Activated CD4-positive, alpha-beta T cell treated with anti-CD3 and anti-CD28 coated beads, Interleukin-2, Interleukin-4, amounts not matched to agents 100 ng/mL and 50 ng/mL, durations not matched to agents 16 hours and 8 hours (primary cell): ENCODE measurements around the gene PNPLA8.

Experiments used
- DNase-seq: peaks from one replicate; pipeline ENCODE4 v3.0.0-alpha.2; 2020; ENCODE audit warnings: low spot score

PNPLA8 gene

GRCh38 chr7:108441392-108441955 lies 84.5 kb downstream of the PNPLA8 start:
- DNase-seq = no peak

- DNase-seq = no peak
Measured at GRCh38 chr7:108440613-108441012, 85.3 kb downstream of the PNPLA8 start.

GRCh38 chr7:108436906-108437305 lies 89.0 kb downstream of the PNPLA8 start:
- DNase-seq = no peak

GRCh38 chr7:108434010-108434409 lies 91.9 kb downstream of the PNPLA8 start:
- no peak for DNase-seq

- no peak for DNase-seq
Measured at GRCh38 chr7:108431099-108431498, 94.8 kb downstream of the PNPLA8 start.

GRCh38 chr7:108430664-108431063 lies 95.3 kb downstream of the PNPLA8 start:
- no peak for DNase-seq

- DNase-seq = no peak
Measured at GRCh38 chr7:108427766-108428165, 98.2 kb downstream of the PNPLA8 start.

GRCh38 chr7:108425714-108426275 lies 100.1 kb downstream of the PNPLA8 start:
- DNase-seq = no peak

GRCh38 chr7:108424013-108424412 lies 101.9 kb downstream of the PNPLA8 start:
- no peak for DNase-seq

GRCh38 chr7:108423089-108423989 lies 102.6 kb downstream of the PNPLA8 start:
- no peak for DNase-seq

GRCh38 chr7:108421720-108422331 lies 104.1 kb downstream of the PNPLA8 start:
- DNase-seq = no peak
